GF-D8 (cell line): ENCODE data around the gene AKR1C2.
"Not testable (repeated sequence)": the region's sequence is repeated elsewhere in the genome, so short reads cannot be mapped to it uniquely, and the experiment has no call there.

Experiments used
- DNase-seq: peaks from one replicate; lab custom pipeline; 2025; lab: John Stamatoyannopoulos, UW

AKR1C2 gene

DNA sequence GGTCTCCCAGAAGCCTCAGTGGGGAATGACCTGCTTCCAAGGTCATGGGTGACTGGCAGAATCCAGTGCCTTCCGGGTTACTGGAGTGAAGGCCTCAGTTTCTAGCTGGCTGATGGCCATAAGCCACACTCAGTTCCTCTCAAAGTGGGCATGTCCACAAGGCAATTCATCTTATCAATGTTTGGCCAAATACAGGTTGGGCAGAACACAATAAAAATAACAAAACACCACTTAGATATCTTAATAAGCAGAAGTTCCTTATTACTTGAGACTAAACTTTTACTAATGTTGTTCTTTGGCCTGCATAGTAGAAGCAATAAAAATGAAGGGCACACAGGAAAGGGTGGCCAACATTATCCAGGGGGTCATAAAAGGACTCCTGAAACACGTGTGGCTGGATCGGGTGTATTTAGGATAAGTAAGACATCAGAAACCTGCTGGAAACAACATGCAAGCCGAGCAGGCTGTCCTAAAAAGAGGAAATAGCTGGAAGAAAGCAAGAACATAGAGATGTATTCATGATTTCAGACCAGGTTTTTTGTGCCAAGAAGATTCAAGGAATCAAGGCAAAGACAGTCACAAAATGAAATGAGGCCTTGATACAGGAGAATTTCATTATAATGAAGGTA, 19.6 kb upstream of the AKR1C2 start:
- no peak for DNase-seq

GRCh38 chr10:5021624-5022290, 18.1 kb upstream of the AKR1C2 start:
- not testable (repeated sequence) for DNase-seq

DNA sequence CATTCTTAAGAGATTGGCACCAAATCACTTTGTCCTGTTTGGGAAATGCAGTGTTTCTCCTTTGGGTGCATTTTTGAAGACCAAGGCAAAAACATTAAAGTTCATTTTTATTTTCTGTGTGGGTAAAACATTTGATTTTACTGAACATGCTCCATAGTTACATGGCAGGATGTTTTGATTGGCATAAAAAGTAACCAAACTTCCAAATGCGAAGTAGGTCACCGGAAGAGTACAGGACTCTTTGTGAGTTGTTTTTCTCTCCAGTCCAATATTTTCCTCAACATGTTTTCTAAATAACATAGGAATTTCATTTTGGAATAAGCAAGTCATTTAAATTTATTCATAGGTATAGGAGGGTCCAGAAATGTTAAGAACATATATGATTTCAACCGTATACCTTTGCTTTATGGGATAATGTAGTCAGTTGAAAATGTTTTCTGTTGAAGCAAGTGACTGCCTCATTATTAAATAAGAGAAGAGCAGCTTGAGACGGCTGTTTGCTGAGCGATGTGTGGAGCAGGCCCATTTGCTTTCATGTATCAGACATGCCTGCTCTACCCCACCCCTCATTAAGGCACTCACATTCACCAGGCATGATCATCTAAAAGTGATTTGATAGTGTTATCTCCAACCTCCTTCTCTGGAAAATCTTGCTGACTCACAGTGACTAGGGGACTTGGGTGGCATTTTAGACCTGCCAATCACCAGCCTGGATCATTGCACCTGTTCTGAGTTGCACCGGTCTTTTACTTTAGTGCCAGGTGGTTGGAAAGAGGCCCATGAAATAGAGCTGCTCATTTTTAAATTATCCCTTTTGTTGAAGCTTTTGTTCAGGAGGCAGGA, 16.3 kb upstream of the AKR1C2 start:
- not testable (repeated sequence) for DNase-seq

- not testable (repeated sequence) for DNase-seq
Measured at GRCh38 chr10:5018671-5019277, 15.1 kb upstream of the AKR1C2 start.

GRCh38 chr10:5018134-5018533, 14.5 kb upstream of the AKR1C2 start:
- DNase-seq, result no peak

- no peak for DNase-seq
Measured at GRCh38 chr10:5014936-5015335, 11.3 kb upstream of the AKR1C2 start.

DNA sequence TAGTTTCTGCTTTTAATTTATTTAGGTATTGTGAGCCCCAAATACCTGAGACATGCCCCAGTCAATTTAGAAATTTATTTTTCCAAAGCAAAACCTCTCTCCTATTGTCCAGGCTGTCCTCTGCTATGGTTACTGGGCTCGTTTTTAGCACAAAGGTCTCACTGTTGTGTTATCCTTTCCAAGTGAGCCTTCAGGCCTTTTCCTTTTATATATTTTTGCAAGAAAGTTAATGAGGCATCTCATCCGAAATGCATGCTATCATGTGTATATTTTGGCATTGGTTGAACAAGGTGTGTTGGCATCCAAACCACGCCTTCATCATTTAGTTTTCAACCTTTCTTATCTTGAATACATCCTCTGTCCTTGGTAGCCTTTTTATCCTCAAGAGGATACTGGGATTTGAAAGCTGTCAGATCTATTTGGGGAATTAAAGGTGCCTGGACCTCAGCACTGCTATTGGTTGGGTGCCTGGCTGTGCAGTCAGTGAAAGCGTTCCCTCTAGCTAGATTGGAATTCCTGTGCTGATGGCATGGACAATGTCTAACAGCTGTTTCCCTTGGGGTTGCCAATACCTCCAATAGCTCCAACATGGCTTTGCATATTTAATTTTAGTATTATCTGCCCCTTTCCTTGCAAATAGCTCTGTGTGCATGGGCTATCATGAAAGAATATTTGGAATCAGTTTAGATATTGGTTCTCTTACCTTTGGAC, 10.7 kb upstream of the AKR1C2 start:
- DNase-seq, result not testable (repeated sequence)

DNA sequence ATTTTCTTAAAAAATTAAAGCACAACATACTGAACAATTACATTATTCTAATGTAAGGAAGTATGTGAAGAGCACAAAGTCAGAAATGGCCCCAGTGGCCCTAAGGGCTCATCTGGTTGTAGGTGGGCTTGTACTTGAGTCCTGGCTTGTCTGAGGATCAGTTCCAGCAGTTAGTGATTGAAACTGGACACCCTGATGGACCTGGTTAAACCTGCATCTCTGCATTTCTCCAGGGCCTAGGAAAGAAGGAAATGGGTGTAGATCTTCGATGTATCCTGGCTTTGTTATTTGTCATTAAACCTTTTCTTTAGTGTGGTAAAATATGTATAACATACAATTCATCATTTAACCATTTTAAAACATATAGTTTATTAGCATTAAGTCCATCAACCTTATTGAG, 9.7 kb upstream of the AKR1C2 start:
- DNase-seq, result no peak

- DNase-seq, result no peak
Measured at GRCh38 chr10:5012595-5012994, 8.9 kb upstream of the AKR1C2 start.

GRCh38 chr10:5011392-5011791, 7.7 kb upstream of the AKR1C2 start:
- not testable (repeated sequence) for DNase-seq

DNA sequence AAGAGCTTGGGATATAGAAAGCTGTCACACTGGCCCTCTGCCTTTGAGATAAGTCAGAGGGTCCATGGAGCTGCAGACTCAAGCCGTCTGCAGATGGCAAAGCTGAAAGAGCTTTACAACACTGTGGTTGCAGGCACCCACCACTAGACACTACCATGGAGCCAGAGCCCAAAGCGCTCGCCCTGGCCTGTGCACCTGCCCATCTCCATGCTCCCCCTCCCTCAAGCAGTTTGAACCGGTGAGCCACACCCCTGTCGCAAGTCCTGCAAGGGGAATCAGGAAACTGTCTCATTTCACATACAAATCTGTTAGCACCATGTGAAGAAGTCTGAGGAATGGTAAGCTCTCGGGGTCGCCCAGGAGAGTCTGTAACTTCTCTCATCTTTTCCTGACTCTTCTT, 6.4 kb upstream of the AKR1C2 start:
- DNase-seq, result not testable (repeated sequence)

GRCh38 chr10:5008857-5009548, 5.3 kb upstream of the AKR1C2 start:
- not testable (repeated sequence) for DNase-seq

DNA sequence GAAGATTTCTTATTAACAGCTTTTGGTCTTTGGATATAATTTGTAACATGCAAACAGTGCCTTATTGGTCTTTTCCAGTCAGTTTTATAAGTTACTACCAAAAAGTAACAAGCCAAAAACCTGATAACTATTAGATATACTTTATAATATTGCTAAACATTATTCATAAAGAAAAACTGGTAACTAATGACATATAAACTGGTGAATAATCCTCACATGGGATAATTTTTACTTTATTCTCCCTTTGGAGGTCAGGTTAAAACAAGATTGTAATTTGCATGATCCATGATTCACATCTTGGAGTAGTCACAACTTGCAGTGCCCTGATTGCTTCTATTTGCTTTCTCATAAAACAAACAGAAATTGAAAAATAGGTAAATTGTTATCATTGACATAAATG, 844 bp upstream of the AKR1C2 start:
- not testable (repeated sequence) for DNase-seq

DNA sequence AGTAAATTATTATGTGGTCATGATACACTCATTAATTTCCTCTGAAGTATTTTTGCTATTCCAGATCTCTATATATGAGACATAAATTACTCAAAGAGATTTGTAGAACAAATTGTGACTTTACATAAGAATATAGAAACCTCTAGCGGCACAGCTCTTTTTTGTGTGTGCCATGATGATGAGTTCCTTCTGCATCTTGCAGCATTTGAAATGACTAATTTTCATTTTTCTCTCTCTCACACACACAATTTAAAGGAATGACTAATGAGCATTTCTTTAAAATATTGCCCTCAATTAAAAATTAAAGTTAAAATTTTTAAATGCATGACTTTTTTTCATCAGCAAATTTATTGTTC, 351 bp upstream of the AKR1C2 start:
- DNase-seq, result not testable (repeated sequence)

DNA sequence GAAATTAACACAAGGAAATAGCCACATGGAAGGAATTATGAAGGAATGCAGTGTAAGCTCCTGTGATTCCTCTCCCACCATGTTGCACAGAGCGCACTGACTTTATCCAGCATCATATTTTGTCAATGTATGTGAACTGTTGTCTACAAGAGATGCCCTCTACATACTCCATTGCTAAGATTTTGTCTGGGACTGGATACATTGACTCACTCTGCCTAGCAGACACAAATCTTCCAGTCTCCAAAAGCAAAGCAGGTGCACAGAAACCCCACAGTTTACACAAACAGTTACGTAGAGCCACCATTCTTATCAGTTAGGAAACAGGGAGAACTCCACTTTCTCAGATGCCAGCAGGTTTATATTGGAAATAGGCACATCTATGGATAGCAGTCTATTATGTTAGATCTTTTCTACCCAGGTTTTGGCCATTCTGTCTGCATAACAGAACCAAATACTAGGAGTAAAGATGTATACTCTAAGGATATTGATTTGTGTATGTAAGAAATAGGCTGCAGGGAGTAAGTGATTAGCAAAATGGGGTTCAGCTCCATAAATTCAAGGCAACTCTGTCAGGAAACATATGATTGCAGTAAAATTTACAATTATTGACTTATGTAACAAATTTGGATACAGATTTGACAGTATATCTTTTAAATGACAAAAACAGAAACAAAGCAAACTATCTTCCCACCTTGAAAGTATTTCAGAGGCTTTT, 1.5 kb downstream of the AKR1C2 start:
- no peak for DNase-seq

GRCh38 chr10:4998671-4999070, 5.0 kb downstream of the AKR1C2 start:
- DNase-seq, result no peak

- not testable (repeated sequence) for DNase-seq
Measured at GRCh38 chr10:4994260-4994659, 9.4 kb downstream of the AKR1C2 start.

GRCh38 chr10:4992564-4992963, 11.1 kb downstream of the AKR1C2 start:
- not testable (repeated sequence) for DNase-seq

- not testable (repeated sequence) for DNase-seq
Measured at GRCh38 chr10:4991463-4991862, 12.2 kb downstream of the AKR1C2 start.

- DNase-seq, result no peak
Measured at GRCh38 chr10:4990217-4990616, 13.4 kb downstream of the AKR1C2 start.
